ENCODE data around the gene SRSF10.

- TF ChIP-seq POLR2A (conservative IDR thresholded peaks at IDR 0.05) (no peak), GABPB2 (CRISPR knock-in tag; conservative IDR thresholded peaks at IDR 0.05) (no peak), POLR2AphosphoS5 (IDR thresholded peaks at IDR 0.05; ENCODE audit: control insufficient read depth, insufficient read depth, low read depth, low read length) (no peak), SMARCE1 (IDR thresholded peaks at IDR 0.05) (no peak), CTCF (IDR thresholded peaks at IDR 0.05 in 2 of 3, conservative IDR thresholded peaks at IDR 0.05 in 1 of 3; ENCODE audit: insufficient read depth in 2 of 3, low read depth in 1 of 3, low read length in 3 of 3) (no peak), STAT5B (CRISPR knock-in tag; IDR thresholded peaks at IDR 0.05) (no peak), EZH2 (IDR thresholded peaks at IDR 0.05; ENCODE audit: borderline replicate concordance, low read depth, low read length) (no peak)
- TF ChIP-seq, protein P1, sequence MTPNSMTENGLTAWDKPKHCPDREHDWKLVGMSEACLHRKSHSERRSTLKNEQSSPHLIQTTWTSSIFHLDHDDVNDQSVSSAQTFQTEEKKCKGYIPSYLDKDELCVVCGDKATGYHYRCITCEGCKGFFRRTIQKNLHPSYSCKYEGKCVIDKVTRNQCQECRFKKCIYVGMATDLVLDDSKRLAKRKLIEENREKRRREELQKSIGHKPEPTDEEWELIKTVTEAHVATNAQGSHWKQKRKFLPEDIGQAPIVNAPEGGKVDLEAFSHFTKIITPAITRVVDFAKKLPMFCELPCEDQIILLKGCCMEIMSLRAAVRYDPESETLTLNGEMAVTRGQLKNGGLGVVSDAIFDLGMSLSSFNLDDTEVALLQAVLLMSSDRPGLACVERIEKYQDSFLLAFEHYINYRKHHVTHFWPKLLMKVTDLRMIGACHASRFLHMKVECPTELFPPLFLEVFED (CRISPR knock-in tag; conservative IDR thresholded peaks at IDR 0.05), result no peak
These were observed 43.5 kb downstream of the SRSF10 start for GRCh38 chr1:23936481-23937176.

All from K562 (cell line).